OCI-LY3 (cell line): Measurements from ENCODE around the gene NAV2.

Experiments
- CTCF ChIP-seq: fragments of 200-600, 300-600 bp; sonication (generic); IDR thresholded peaks from 2 replicates; pipeline ENCODE4 v1.5.1; 2014; ENCODE audit warnings: antibody characterized with exemption, low read length, low read depth
- EZH2phosphoT487 ChIP-seq: fragments of 200-600 bp; shearing (Covaris generic); IDR thresholded peaks from 2 replicates; pipeline ENCODE4 v1.6.1; 2018; ENCODE audit warnings: antibody characterized with exemption, mixed run types, low read depth

- TF ChIP-seq CTCF (no peak), EZH2phosphoT487 (no peak)
Measured at GRCh38 chr11:19747634-19748033, 35.0 kb downstream of the NAV2 start.
